NB4 (cell line): ENCODE measurements around the gene CKAP5.

ENCODE experiments used
- MAX ChIP-seq: IDR thresholded peaks from 2 replicates; pipeline ENCODE4 v1.6.1; 2011; ENCODE audit warnings: low read depth, low read length
- MYC ChIP-seq: IDR thresholded peaks from 2 replicates; pipeline ENCODE4 v1.6.1; 2011; ENCODE audit warnings: low read depth, low read length
- POLR2A ChIP-seq: IDR thresholded peaks from 2 replicates; pipeline ENCODE4 v1.6.1; 2011; ENCODE audit warnings: mild to moderate bottlenecking; ENCODE audit not compliant: insufficient read length; ENCODE audit errors: extremely low read depth
- TF ChIP-seq, protein P1 (sequence below): IDR thresholded peaks from one replicate; pipeline ENCODE4 v1.5.1; 2012; ENCODE audit warnings: low read depth, low read length

- TF ChIP-seq, protein P1, sequence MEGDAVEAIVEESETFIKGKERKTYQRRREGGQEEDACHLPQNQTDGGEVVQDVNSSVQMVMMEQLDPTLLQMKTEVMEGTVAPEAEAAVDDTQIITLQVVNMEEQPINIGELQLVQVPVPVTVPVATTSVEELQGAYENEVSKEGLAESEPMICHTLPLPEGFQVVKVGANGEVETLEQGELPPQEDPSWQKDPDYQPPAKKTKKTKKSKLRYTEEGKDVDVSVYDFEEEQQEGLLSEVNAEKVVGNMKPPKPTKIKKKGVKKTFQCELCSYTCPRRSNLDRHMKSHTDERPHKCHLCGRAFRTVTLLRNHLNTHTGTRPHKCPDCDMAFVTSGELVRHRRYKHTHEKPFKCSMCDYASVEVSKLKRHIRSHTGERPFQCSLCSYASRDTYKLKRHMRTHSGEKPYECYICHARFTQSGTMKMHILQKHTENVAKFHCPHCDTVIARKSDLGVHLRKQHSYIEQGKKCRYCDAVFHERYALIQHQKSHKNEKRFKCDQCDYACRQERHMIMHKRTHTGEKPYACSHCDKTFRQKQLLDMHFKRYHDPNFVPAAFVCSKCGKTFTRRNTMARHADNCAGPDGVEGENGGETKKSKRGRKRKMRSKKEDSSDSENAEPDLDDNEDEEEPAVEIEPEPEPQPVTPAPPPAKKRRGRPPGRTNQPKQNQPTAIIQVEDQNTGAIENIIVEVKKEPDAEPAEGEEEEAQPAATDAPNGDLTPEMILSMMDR, result no peak
- TF ChIP-seq MYC (no peak), MAX (no peak), POLR2A (no peak)
These were observed 67.7 kb downstream of the CKAP5 start for GRCh38 chr11:46778416-46778815.
